NCI-H1436 treated with DMSO at 0.1 percent for 48 hours (cell line): ENCODE data around the gene SAE1.
A peak's percentile ranks its signal among the peaks of the same experiment; 100 is the strongest.

ENCODE experiments used
- DNase-seq: peaks from one replicate; lab custom pipeline; 2025; lab: John Stamatoyannopoulos, UW

The SAE1 gene

GRCh38 chr19:47106821-47107201, 23.8 kb upstream of the SAE1 start:
- DNase-seq = no peak

- no peak for DNase-seq
These were observed 23.3 kb upstream of the SAE1 start for GRCh38 chr19:47107202-47107952.

DNA sequence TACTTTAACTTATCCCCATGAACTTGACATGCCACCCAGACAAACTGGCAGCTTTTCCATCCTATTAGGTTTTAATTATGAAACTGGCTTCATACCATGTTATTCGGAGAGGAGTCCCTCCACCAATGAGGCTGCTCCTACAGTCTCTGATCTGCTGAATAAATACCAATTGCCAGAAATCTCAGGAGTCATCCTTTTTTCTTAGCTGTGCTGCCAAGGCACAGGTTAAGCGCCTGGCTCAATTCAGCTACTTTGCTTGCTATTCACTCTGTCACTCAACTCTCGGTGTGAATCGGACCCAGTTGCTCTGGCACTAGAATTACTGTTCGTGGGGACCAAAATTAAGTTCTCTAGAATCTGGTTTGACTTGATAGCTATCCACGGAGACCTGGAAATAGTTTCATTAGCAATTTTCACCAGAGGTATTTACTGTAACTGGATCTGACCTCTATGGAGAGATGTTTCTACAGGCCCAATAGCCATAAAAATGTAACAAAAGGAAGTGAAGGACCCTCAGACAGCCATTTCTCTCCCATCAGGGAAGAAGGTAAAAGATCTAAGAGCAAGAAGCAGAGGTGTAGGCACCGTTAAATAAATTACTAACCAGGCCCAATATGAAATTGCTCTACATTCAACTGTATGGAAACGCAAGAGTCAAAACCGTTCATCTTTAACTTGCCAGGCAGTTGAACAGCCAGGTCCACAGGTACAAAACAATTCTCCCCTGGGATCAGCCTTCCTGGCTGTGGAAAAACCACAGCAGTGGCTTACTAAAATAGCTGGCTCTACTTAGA, 22.5 kb upstream of the SAE1 start:
- no peak for DNase-seq

- no peak for DNase-seq
These were observed 21.5 kb upstream of the SAE1 start for GRCh38 chr19:47109177-47109540.

DNA sequence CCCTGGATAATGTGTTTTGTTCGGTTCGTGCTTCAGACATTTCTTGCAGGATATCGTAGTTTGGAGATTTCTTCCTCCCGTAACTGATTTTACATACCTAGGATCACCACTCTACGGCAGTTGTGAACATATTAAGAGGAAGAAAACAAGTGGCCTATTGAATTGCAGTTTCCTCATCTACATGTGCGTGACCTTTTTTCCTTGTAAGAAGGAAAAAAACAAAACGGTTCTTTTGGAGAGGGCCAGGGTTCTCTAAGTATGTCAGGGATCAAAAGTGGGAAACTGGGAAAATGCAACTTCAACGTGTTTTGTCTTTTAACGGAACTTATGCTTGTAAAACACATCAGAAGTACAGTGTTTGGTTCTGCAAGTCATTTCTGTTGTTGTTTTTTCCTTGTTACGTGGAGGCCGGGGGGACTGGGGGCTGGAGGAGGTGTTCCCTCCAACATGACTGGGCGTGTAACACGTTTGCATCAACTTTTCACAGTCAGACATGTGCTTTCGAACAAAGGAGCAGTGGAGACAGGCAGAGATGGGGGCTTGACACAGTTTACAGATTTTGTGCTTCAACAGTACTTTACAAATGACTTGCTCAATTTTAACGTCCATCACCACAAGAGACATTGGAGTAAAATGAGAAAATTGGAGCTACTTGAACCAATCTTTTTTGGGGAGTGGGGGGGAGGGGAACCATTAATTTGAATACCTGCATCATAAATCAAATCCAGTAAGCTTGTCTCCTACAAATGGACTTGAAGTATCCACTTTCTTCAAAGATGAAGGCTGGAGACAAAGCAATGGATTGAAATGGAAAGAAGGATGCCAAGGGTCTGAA, 20.9 kb upstream of the SAE1 start:
- DNase-seq = no peak

GRCh38 chr19:47110521-47111005, 20.1 kb upstream of the SAE1 start:
- no peak for DNase-seq

DNA sequence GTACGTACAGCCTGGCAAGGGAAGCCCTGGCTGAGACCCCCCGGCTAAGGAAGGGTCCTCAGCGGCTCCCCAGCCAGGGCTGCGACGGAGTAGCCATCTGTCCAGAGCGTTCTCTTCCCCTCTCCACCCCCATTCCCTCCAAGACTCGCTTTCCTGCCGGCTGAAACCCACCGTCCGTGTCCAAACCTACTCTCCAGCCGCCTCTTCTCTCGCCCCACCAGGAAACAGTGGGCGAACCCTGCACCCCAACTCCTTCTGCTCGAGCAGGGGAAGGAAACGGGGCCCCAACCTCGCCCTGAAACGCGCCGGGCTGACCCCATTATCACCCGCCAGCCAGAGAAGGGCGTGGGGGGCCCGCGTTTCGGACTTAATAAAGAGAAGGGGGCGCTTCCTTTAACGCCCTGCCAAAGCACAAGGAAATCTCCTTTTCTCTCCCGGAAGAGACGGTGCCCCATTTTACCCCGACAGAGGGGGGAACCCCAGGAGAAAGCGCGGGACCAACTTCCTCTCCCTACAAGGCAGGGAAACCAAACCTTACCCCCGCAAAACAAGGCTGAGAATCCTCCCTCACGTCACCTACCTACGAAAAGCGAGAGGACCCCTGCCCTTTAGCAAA, 19.5 kb upstream of the SAE1 start:
- DNase-seq = no peak

DNA sequence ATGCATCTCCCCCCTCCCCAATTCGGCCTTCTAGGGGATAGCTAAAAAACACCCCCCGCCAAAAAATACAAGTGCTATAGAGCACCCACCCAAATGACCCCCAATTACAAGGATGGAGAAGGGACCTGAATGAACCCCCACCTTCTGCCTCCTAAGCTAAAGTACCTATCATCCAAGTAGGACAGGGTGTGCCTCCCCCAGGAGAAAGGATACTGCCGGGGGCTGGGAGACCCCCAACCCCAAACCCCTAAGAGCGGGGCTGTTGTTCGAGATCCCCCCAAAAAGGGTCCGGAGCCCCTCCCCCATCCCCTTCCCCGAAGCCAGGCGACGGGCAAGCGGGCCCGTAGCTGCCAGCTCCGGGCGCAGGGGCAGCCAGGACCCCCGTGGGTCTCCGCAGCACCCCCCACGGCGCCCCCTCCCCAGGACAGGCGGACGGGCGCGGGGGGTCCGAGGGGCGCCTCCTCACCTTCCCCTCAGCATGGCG, 18.9 kb upstream of the SAE1 start:
- no peak for DNase-seq

DNA sequence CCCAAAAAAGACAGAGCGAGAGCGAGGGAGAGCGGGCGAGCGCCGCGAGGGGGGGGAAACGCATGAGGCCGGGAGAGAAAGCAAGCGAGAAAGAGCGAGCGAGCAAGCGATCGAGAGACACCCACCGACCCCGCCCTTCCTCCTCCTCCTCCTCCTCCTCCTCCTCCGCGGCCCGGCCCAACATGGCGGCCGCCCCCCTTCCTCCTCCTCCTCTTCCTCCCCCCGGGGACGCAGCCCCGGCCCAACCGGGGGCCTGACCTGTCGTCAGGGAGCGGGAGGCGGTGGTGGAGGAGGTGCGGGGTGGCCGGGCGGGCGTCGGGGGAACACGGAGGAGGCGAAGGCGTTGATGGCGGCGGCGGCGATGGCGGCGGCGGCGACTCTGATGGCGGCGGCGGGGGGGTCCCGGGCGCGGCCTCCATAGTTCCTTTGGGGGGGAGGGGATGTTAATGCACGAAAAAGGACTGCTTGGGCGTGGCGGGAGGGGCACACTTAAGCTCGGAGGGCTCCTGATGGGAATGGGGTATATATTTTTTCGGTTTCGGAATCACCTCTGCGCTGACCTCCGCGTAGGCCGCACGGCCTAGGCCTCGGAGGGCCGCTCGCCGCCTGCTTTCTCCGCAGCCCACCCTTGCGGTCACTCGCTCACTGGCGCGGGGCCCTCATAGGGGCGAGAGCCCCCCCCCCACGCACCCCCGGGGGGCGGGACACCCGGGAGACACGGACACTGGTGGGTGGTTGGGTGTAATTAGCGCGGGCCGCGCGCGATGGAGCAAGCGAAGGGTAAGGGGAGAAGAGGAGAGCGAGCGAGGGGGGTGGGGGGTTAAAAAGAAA, 18.3 kb upstream of the SAE1 start:
- peak; percentile 29 for DNase-seq

DNA sequence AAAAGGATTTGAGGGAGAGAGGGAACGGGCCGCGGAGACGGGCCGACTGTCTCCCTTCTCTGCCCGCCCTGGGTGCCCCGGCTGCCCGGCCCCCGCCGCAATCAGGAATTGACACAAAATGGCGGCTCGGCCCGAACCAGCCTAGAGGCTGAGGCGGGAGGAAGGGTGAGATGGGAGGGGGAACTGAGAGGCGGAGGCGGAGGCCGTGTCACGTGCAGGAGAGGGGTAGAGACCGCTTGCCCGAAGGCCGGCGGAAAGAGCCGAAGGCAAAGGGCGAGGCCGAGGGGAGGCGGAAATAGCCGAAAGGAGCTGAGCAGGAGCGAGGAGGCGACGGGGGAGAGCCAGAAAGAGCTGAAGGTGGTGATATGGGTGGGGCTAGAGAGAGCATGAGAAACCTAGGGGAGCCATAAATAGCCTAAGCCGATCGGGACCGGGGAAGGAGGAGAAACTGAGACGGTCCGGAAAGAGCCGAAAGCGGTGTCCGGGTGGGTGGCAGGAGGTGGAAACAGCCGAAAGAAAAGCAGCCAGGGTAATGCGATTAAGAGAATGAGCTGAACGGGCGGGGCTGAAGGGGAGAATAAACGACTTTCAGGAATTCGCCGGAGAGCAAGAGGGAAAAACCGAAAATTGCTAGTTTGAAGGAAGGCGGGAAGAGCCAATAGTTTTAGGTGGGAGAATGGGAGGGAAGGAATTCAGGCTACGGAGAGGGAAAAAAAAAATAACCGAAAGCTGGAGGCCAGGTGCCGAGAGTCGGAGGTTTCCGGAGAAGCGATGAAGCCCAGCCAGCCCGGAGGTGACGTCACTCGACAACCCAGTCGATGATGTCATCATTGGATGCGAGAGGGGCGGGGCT, 17.4 kb upstream of the SAE1 start, which contains the start of gene ZC3H4:
Gene ZC3H4, minus strand, starts transcription at position 780 of the 853 bp plus-strand sequence. CDS start 1,192 bp downstream, outside the sequence.
- DNase-seq = peak; percentile 95

DNA sequence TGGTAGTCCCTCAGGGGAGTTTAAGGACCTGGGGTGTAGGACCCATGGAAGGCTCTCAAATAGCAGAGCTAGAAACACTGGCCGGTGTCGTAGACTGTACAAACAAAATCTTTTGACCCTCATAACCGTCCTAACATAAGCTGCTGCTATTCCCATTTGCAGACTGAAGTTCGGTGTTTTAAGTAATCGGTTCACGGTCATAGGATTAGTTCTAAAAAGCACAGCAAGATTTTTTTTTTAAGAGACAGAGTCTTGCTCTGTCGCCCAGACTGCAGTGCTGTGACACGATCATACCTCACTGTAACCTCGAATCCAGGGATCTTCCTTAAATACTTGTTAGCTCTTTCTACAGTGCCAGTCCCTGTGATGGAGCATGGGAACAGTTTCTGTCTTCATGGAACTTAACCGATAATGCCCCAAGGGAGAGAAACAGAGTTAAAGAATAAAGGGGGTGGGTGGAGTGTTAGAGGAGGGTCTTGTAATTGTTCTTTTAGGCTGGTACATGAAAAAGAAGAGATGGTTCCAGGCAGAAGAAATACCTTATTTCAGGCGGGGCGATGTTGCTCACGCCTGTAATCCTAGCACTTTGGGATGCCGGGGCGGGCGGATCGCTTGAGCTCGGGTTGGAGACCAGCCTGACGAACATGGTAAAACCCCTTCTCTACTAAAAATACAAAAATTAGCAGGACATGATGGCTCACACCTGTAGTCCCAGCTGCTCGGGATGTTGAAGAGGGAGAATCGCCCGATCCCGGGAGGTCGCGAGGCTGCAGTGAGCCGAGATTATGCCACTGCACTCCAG, 16.6 kb upstream of the SAE1 start:
- peak; percentile 54 for DNase-seq

DNA sequence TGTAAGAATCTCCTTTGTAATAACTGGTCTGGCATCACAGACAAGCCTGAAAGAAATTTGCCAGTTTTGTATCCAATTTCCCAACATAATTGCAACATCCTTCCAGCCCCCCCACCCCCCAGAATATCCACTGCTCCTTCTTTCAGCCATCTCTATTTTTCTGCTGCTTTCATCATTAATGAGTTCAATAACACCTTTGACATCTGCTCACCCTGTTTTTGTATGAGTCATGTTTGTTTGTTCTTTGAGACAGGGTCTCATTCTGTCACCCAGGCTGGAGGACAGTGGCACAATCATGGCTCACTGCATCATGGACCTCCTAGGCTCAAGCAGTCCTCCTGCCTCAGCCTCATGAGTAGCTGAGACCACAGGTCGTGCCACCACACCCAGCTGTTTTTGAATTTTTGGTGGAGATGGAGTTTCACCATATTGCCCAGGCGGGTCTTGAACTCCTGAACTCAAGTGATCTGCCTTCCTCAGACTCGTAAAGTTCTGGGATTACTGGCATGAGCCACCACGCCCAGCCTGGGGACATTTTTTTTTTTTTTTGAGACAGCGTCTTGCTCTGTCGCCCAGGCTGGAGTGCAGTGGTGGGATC, 10.1 kb upstream of the SAE1 start:
- DNase-seq = no peak

- DNase-seq = no peak
These were observed 8.0 kb upstream of the SAE1 start for GRCh38 chr19:47122359-47123335.

DNA sequence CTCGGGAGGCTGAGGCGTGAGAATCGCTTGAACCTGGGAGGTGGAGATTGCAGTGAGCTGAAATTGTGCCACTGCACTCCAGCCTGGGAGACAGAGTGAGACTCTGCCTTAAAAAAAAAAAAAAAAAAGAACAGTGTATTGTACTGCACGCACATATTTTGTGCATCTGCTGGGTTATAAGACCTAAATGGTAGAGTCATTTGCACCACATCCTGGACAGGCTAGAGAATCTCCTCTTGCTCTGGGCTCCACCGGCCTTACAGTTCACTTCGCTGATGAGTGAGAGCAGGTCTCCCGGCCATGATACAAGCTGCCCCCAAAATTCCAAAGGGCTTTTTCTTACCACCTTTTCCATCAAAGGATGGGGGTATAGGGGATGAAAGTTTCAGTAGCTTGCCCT, 7.2 kb upstream of the SAE1 start:
- no peak for DNase-seq

- peak; percentile 33 for DNase-seq
These were observed 5.5 kb upstream of the SAE1 start for GRCh38 chr19:47124937-47125668.

DNA sequence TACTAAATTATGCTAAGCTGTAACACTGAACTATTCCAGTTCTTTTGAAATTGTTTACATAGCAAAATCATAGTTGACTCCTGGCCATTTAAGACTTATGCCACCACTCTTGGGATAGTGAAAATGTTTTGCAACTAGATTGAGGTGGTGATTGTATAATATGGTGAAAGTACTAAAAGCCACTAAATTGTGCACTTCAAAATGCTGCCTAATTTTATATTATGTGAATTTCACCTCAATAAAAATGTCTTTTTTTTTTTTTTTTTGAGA, 5.0 kb upstream of the SAE1 start:
- no peak for DNase-seq

DNA sequence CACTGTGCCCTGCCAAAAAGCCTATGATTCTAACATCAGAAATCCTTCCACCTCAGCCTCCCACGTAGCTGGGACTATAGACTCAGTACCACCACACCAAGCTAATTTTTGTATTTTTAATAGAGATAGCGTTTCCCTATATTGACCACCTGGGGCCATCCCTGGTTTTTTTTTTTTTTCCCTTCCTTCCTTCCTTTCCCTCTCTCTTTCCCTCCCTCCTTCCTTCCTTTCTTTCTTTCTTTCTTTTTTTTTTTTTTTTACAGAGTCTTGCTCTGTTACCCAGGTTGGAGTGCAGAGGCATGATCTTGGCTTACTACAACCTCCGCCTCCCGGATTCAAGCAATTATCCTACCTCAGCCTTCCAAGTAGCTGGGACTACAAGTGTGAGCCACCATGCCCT, 1.1 kb upstream of the SAE1 start:
- no peak for DNase-seq
